ENCODE data around the gene ADAMTS20. TPM values are rescaled to one million over a fixed set of nuclear protein-coding genes. Genes with fewer than 3 reads are reported as not detected.
A peak's percentile ranks its signal among the peaks of the same experiment; 100 is the strongest.
"Not testable (repeated sequence)": the region's sequence is repeated elsewhere in the genome, so short reads cannot be mapped to it uniquely, and the experiment has no call there.

The ADAMTS20 gene
- total RNA-seq, 1 donor from 2014 or later = not detected

- not testable (repeated sequence) for DNase-seq (ENCODE audit: low read depth)
These were observed 192.0 kb downstream of the ADAMTS20 start for GRCh38 chr12:43360001-43360400.

- DNase-seq (ENCODE audit: low read depth) = no peak
These were observed 194.9 kb downstream of the ADAMTS20 start for GRCh38 chr12:43357141-43357540.

- no peak for DNase-seq (ENCODE audit: low read depth)
These were observed 200.0 kb downstream of the ADAMTS20 start for GRCh38 chr12:43352001-43352400.

GRCh38 chr12:43349863-43350262, 202.1 kb downstream of the ADAMTS20 start:
- DNase-seq (ENCODE audit: low read depth) = peak; percentile 33

GRCh38 chr12:43348221-43348620, 203.8 kb downstream of the ADAMTS20 start:
- DNase-seq (ENCODE audit: low read depth) = no peak

GRCh38 chr12:43347026-43347425, 205.0 kb downstream of the ADAMTS20 start:
- no peak for DNase-seq (ENCODE audit: low read depth)

- no peak for DNase-seq (ENCODE audit: low read depth)
These were observed 207.0 kb downstream of the ADAMTS20 start for GRCh38 chr12:43345023-43345422.

- not testable (repeated sequence) for DNase-seq (ENCODE audit: low read depth)
These were observed 210.2 kb downstream of the ADAMTS20 start for GRCh38 chr12:43341785-43342313.

- peak; percentile 88 for DNase-seq (ENCODE audit: low read depth)
These were observed 213.0 kb downstream of the ADAMTS20 start for GRCh38 chr12:43338848-43339526.

- peak; percentile 95 for DNase-seq (ENCODE audit: low read depth)
These were observed 214.2 kb downstream of the ADAMTS20 start for GRCh38 chr12:43337571-43338444.

GRCh38 chr12:43336962-43337555, 214.9 kb downstream of the ADAMTS20 start:
- DNase-seq (ENCODE audit: low read depth) = peak; percentile 65

GRCh38 chr12:43333644-43334043, 218.4 kb downstream of the ADAMTS20 start:
- DNase-seq (ENCODE audit: low read depth) = no peak

- peak; percentile 7 for DNase-seq (ENCODE audit: low read depth)
These were observed 218.9 kb downstream of the ADAMTS20 start for GRCh38 chr12:43332977-43333640.

GRCh38 chr12:43331935-43332334, 220.1 kb downstream of the ADAMTS20 start:
- DNase-seq (ENCODE audit: low read depth) = no peak

GRCh38 chr12:43329375-43329774, 222.6 kb downstream of the ADAMTS20 start:
- no peak for DNase-seq (ENCODE audit: low read depth)

GRCh38 chr12:43325786-43326185, 226.2 kb downstream of the ADAMTS20 start:
- DNase-seq (ENCODE audit: low read depth) = no peak

GRCh38 chr12:43320281-43320680, 231.7 kb downstream of the ADAMTS20 start:
- DNase-seq (ENCODE audit: low read depth) = no peak

GRCh38 chr12:43318021-43318420, 234.0 kb downstream of the ADAMTS20 start:
- no peak for DNase-seq (ENCODE audit: low read depth)

GRCh38 chr12:43317156-43317555, 234.8 kb downstream of the ADAMTS20 start:
- DNase-seq (ENCODE audit: low read depth) = no peak

GRCh38 chr12:43316520-43316919, 235.5 kb downstream of the ADAMTS20 start:
- no peak for DNase-seq (ENCODE audit: low read depth)

- DNase-seq (ENCODE audit: low read depth) = no peak
These were observed 236.0 kb downstream of the ADAMTS20 start for GRCh38 chr12:43315961-43316360.

GRCh38 chr12:43312991-43313505, 239.0 kb downstream of the ADAMTS20 start:
- no peak for DNase-seq (ENCODE audit: low read depth)

Data from renal cortical epithelial cell (primary cell).